Psoas muscle (tissue), 8 donors: ENCODE results near the gene CBX6. TPM values are rescaled to one million over a fixed set of nuclear protein-coding genes. Genes with fewer than 3 reads are reported as not detected.
"Not testable (repeated sequence)": the region's sequence is repeated elsewhere in the genome, so short reads cannot be mapped to it uniquely, and the experiment has no call there.

Experiments used
- ATAC-seq, 4 donors: fragments of 200-7000 bp; cut with Tn5 transposase; one replicate each; pipeline ENCODE4 v1.9.1; 2020; ENCODE audit warnings: moderate library complexity in 3 of 4, mild to moderate bottlenecking in 2 of 4
- DNase-seq, 2 donors: peaks; one replicate each; pipeline ENCODE4 v3.0.0-alpha.2; 2020
- H3K27ac ChIP-seq: fragments of 200-600 bp; one replicate; pipeline ENCODE4 v1.8.0; 2022
- H3K27me3 ChIP-seq, 3 donors: fragments of 200-600 bp in 1 of 3; one replicate each; pipeline versions ENCODE4 v1.6.1 to v1.8.0; 2013 to 2022; ENCODE audit warnings: low read length in 2 of 3, mild to moderate bottlenecking in 2 of 3, moderate library complexity in 1 of 3; ENCODE audit not compliant: insufficient read depth in 3 of 3
- H3K36me3 ChIP-seq, 2 donors: fragments of 200-600 bp in 1 of 2; one replicate each; pipeline versions ENCODE4 v1.6.1 to v1.8.0; 2013 to 2022; ENCODE audit warnings: low read depth in 1 of 2, mild to moderate bottlenecking in 1 of 2, moderate library complexity in 1 of 2; ENCODE audit not compliant: insufficient read depth in 1 of 2
- H3K4me1 ChIP-seq: fragments of 200-600 bp; one replicate; pipeline ENCODE4 v1.8.0; 2022
- H3K4me3 ChIP-seq: fragments of 200-600 bp; one replicate; pipeline ENCODE4 v1.8.0; 2022; ENCODE audit warnings: mild to moderate bottlenecking
- H3K9me3 ChIP-seq: fragments of 200-600 bp; one replicate; pipeline ENCODE4 v1.8.0; 2022
- CTCF ChIP-seq: fragments of 200-600 bp; IDR thresholded peaks from one replicate; pipeline ENCODE4 v1.8.0; 2022; ENCODE audit warnings: antibody characterized with exemption
- WGBS, 3 donors: extraction: QIAGEN DNeasy Blood & Tissue Kit; methylation state at CpG; one replicate each; pipeline versions ENCODE4 v1.1.6 to v1.1.7; 2013; 5-methylcytosine and 5-hydroxymethylcytosine counted together
- intact Hi-C, 2 donors: fragments of 100-400 bp; cut with DNase I; formaldehyde crosslinking; loops; one replicate each; pipeline versions ENCODE4 v1.11.0 to v1.14.2; 2022
- polyA plus RNA-seq, 3 donors: library from polyadenylated mRNA; stranded (reverse); fragments of 200-250 nt; gene quantifications; one replicate each; pipeline ENCODE4 v1.2.3, GENCODE V29; 2013
- total RNA-seq, 4 donors: library from RNA; stranded (reverse); fragmentation: NEBNext Ultra II Directional in 2 of 4; extraction: Animal tissue kit (Norgen Biotek cat#: 25700) in 2 of 4; gene quantifications; one replicate each; pipeline versions ENCODE4 v1.2.1 to v1.2.4, GENCODE V29; 2021 to 2023
- donor health status: healthy with polysubstance abuse.
- donor health status: DM: no; HTN: no; CAD: no; lungs with moderate emphysema.
- donor health status: Bipolar disorder and iron deficiency.
- donor health status: healthy.
- donor health status: DM: yes; HTN: yes; CAD: no.
- donor health status: DM: no; HTN: no; CAD: no.
- donor health status: DM: no; HTN: no; CAD: no.
- donor health status: DM: yes; HTN: yes; CAD: no.

Gene CBX6
- total and polyA plus RNA-seq, 7 donors = 5.2 to 21.0 (median 17.1) TPM

- peaks cover 0 to 19% (median 0%) of the 10 kb centered on the region in 3 donors for H3K27me3 ChIP-seq
- ATAC-seq (no peak), DNase-seq (no peak)
- no peak overlapping the region for H3K4me3 ChIP-seq
- no peak for TF ChIP-seq CTCF
- no peaks in the 10 kb centered on the region for H3K9me3 ChIP-seq
- 63 to 74% (median 67%) methylated on average over 1 of the region's 1 CpG for WGBS, 3 donors
- H3K27ac ChIP-seq = no peak overlapping the region
- H3K36me3 ChIP-seq = no peaks in the 10 kb centered on the region
- H3K4me1 ChIP-seq = no peaks in the 10 kb centered on the region
- intact Hi-C loops = no loop called here
Measured at GRCh38 chr22:38911434-38911833, 39.4 kb upstream of the CBX6 start.

- intact Hi-C loops = no loop called here
- Histone ChIP-seq H3K4me3 (no peak overlapping the region), H3K36me3 (no peaks in the 10 kb centered on the region), H3K4me1 (no peaks in the 10 kb centered on the region), H3K9me3 (no peaks in the 10 kb centered on the region), H3K27ac (no peak overlapping the region), H3K27me3 (peaks cover 0 to 19% (median 0%) of the 10 kb centered on the region in 3 donors)
- no peak for ATAC-seq
- WGBS, 3 donors = 82 to 89% (median 84%) methylated on average over 2 of the region's 2 CpGs
- no peak for TF ChIP-seq CTCF
- DNase-seq = no peak
Measured at GRCh38 chr22:38907767-38908166, 35.8 kb upstream of the CBX6 start.

GRCh38 chr22:38906052-38906451, 34.0 kb upstream of the CBX6 start:
- H3K9me3 ChIP-seq = no peaks in the 10 kb centered on the region
- TF ChIP-seq CTCF = no peak
- intact Hi-C loops = no loop called here
- DNase-seq (no peak), ATAC-seq (no peak)
- no peak overlapping the region for H3K4me3 ChIP-seq
- H3K4me1 ChIP-seq = no peaks in the 10 kb centered on the region
- H3K36me3 ChIP-seq = no peaks in the 10 kb centered on the region
- 73 to 84% (median 84%) methylated on average over 3 of the region's 3 CpGs for WGBS, 3 donors
- H3K27ac ChIP-seq = no peak overlapping the region
- H3K27me3 ChIP-seq = peaks cover 0 to 19% (median 0%) of the 10 kb centered on the region in 3 donors

GRCh38 chr22:38904052-38904617, 32.1 kb upstream of the CBX6 start:
- H3K4me1 ChIP-seq, intact Hi-C loops, DNase-seq, ATAC-seq, H3K27me3 ChIP-seq, H3K4me3 ChIP-seq, H3K27ac ChIP-seq, H3K36me3 ChIP-seq, H3K9me3 ChIP-seq: not testable (repeated sequence)
- 43 to 67% (median 44%) methylated on average over 5 of the region's 5 CpGs for WGBS, 3 donors

GRCh38 chr22:38901111-38901641, 29.2 kb upstream of the CBX6 start:
- no peak for ATAC-seq
- intact Hi-C loops = no loop called here

More at GRCh38 chr22:38901111-38901641, 29.2 kb upstream of the CBX6 start:
- WGBS, 3 donors = 51 to 54% (median 53%) methylated on average over 5 of the region's 5 CpGs
- Histone ChIP-seq H3K27me3 (peaks cover 0 to 6% (median 0%) of the 10 kb centered on the region in 3 donors), H3K9me3 (no peaks in the 10 kb centered on the region), H3K4me1 (no peaks in the 10 kb centered on the region), H3K36me3 (no peaks in the 10 kb centered on the region), H3K4me3 (no peak overlapping the region), H3K27ac (no peak overlapping the region)
- no peak for TF ChIP-seq CTCF
- no peak for DNase-seq
